ENCODE measurements around the gene ZNF559.

- TF ChIP-seq, protein P1, sequence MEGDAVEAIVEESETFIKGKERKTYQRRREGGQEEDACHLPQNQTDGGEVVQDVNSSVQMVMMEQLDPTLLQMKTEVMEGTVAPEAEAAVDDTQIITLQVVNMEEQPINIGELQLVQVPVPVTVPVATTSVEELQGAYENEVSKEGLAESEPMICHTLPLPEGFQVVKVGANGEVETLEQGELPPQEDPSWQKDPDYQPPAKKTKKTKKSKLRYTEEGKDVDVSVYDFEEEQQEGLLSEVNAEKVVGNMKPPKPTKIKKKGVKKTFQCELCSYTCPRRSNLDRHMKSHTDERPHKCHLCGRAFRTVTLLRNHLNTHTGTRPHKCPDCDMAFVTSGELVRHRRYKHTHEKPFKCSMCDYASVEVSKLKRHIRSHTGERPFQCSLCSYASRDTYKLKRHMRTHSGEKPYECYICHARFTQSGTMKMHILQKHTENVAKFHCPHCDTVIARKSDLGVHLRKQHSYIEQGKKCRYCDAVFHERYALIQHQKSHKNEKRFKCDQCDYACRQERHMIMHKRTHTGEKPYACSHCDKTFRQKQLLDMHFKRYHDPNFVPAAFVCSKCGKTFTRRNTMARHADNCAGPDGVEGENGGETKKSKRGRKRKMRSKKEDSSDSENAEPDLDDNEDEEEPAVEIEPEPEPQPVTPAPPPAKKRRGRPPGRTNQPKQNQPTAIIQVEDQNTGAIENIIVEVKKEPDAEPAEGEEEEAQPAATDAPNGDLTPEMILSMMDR (IDR thresholded peaks at IDR 0.05; ENCODE audit: insufficient read depth, low read depth, low read length) = no peak
- no peak for TF ChIP-seq EZH2 (IDR thresholded peaks at IDR 0.05; ENCODE audit: insufficient read depth, low read length)
These were observed 27.6 kb upstream of the ZNF559 start for GRCh38 chr19:9296336-9296735.
